RWPE1 (cell line): ENCODE data around the gene SERPINB11.
A peak's percentile ranks its signal among the peaks of the same experiment; 100 is the strongest.
"Not testable (repeated sequence)": the region's sequence is repeated elsewhere in the genome, so short reads cannot be mapped to it uniquely, and the experiment has no call there.

Source experiments
- CTCF ChIA-PET: fragments of 350-600 bp; sonication (Branson Sonifier 250); formaldehyde crosslinking; extraction: SDS; loops from one replicate; lab custom pipeline; 2021; lab: Yijun Ruan, JAX
- POLR2A ChIA-PET: fragments of 400-600 bp; formaldehyde crosslinking; extraction: SDS; loops from one replicate; lab custom pipeline; 2020; ENCODE audit warnings: antibody characterized with exemption; ENCODE audit not compliant: low non-redundant PET; lab: Yijun Ruan, JAX
- DNase-seq: peaks from one replicate; pipeline ENCODE4 v3.0.0; 2012; ENCODE audit warnings: low spot score
- H3K27ac ChIP-seq: fragments of 450-650 bp; 2 replicates; pipeline ENCODE4 v1.5.1; 2017
- CTCF ChIP-seq: fragments of 450-650 bp; conservative IDR thresholded peaks from 2 replicates; pipeline ENCODE4 v1.5.1; 2017; ENCODE audit warnings: low read depth, mild to moderate bottlenecking

The SERPINB11 gene, protein sequence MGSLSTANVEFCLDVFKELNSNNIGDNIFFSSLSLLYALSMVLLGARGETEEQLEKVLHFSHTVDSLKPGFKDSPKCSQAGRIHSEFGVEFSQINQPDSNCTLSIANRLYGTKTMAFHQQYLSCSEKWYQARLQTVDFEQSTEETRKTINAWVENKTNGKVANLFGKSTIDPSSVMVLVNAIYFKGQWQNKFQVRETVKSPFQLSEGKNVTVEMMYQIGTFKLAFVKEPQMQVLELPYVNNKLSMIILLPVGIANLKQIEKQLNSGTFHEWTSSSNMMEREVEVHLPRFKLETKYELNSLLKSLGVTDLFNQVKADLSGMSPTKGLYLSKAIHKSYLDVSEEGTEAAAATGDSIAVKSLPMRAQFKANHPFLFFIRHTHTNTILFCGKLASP

DNA sequence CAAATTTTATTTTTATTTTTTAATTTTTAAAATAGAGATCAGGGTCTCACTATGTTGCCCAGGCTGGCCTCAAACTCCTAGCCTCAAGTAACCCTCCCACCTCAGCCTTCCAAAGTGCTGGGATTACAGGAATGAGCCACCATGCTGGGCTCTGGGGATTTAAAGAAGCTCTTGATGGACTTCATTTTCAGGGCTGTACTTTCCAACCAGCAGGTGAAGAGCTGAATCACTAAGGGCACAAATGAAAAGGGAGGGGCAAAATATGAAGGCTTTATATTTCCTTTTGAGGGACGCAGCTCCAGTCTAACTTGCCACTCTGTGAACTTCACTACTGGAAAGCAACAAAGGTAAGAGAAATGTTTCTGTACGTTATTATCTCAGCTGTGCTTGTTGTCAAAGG is at the start of gene SERPINB11:
Gene SERPINB11, plus strand, starts transcription at position 301 of the 400 bp plus-strand sequence. CDS start 7,234 bp downstream, outside the sequence.
- ChIA-PET CTCF (no interaction called here), POLR2A (no interaction called here)
- no peak for TF ChIP-seq CTCF
- H3K27ac ChIP-seq = no peak within 1 kb of the TSS
- DNase-seq = no peak

GRCh38 chr18:63658920-63659319 is 43.8 kb upstream of the SERPINB11 start:
- H3K27ac ChIP-seq, CTCF ChIA-PET, POLR2A ChIA-PET, DNase-seq: not testable (repeated sequence)

DNA sequence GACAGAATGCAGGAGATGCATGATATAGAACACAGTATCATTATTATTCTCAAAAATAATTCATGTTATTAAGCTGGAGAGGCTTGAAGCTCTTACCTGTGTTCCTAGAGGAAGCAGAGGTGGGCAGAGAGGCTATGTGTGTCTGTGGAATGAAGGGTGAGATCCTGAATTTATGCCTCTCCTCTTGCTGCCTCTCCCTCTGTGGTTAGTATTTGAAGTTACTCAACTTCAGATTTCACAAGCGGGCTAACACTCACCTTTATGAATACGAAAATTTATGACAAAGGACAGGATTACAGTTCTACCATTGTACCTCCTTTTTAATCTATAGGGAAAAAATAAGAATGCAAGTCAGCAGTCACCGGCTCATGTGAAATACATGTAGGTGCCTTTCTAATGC is 41.0 kb upstream of the SERPINB11 start, which contains the start of gene SERPINB3:
Gene SERPINB3, minus strand, starts transcription at position 144 of the 400 bp plus-strand sequence. CDS start 677 bp downstream, outside the sequence.
- H3K27ac ChIP-seq, POLR2A ChIA-PET, DNase-seq: not testable (repeated sequence)
- CTCF ChIA-PET = interaction anchor here (0.6 kb wide), 1 partner anchor 96 kb away, joined by 4 read pairs; no protein-coding TSS in a partner anchor

GRCh38 chr18:63664571-63664970 is 38.2 kb upstream of the SERPINB11 start:
- ChIA-PET POLR2A (no interaction called here), CTCF (interaction anchor here (0.6 kb wide), 1 partner anchor 510 kb away, joined by 3 read pairs; no protein-coding TSS in a partner anchor)
- H3K27ac ChIP-seq = no peak overlapping the region
- DNase-seq = peak; percentile 22
- no peak for TF ChIP-seq CTCF

DNA sequence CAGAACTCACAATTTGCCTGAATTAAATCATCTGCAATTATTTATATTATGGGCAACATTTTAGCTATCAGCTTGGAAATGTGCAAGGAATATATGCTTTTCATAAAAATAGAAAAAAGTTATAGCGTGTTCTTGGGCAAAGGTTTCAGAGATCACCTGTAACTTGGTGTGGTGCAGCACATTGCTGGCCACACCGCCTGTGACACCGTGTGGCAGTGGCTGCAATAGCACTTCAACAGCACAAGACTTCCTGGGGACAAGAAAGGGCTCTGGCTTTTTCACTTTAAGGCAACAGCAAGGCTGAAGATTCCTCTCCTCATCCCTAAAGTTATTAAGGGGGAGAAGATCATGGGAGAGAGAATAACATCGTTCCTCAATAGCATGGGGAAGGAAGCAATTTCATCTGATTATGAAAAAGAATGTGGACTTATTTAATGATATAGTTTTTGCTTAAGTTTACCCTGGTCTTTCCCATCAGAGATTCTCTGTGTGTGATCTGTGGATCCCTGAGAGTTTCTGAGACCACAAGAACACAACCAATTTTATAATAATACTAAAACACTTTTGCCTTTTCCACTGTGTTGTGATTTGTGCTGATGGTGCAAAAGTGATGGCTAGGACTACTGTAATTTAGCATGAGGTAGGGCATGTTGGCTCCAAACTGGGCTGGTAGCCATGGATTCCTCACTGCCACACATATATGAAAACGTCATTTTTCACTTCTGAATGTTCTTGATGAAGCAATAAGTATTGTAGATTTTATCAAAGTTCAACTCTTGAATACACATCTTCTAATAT is 26.0 kb upstream of the SERPINB11 start:
- peak; percentile 55 for TF ChIP-seq CTCF
- ChIA-PET CTCF (interaction anchor here (0.6 kb wide), 1 partner anchor 73 kb away, joined by 3 read pairs; no protein-coding TSS in a partner anchor), POLR2A (no interaction called here)
- H3K27ac ChIP-seq = no peak overlapping the region
- no peak for DNase-seq

DNA sequence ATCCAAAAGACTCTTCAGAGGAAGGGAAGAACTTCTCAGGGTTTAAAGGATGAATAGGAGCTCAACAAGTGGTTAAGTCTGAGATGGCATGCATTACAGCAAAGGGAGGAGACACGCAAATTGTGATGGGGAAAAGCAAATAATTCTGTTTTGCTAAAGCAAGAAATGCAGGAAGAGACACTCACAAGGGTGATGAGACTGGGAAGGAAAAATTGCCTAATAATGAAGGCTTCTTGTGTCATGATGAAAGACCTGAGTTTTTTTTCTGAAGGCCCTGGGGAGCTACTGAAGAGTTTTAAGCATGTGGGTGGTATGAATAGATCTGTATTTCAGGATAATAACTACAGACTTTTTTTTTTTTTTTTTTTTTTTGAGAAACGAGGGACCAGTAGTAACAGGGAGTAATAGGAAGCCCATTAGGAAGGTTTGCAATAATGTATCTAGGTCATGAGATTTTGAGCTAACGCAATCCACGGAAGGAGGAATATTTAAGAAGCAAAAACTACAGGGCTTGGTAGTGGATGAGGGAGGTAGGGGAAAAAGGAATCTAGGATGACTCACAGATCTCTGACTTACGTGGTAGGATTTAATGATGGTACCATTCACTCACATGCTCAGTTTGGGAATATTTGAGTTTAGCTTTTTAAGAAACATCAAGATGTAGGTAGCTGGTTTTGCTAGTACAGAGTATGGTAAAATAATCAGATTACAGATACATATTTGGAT is 25.1 kb upstream of the SERPINB11 start:
- peak; percentile 8 for DNase-seq
- CTCF ChIA-PET = no interaction called here

More for the DNA sequence above, 25.1 kb upstream of the SERPINB11 start:
- H3K27ac ChIP-seq = no peak overlapping the region
- TF ChIP-seq CTCF = no peak
- POLR2A ChIA-PET = no interaction called here
